ENCODE results near the gene PRC1. TPM values are rescaled to one million over a fixed set of nuclear protein-coding genes. Genes with fewer than 3 reads are reported as not detected.

PRC1 gene
- total and polyA plus RNA-seq, 2 of the 13 experiments (the other 11 are each of a cell fraction or from before 2014, with no cell fraction given), result 137 to 162 TPM

GRCh38 chr15:91022075-91022831 lies 27.9 kb upstream of the PRC1 start, which contains the start of gene VPS33B (continued):
- TF ChIP-seq SSRP1 (CRISPR knock-in tag; IDR thresholded peaks at IDR 0.05) (no peak), MYC (CRISPR knock-in tag; IDR thresholded peaks at IDR 0.05; ENCODE audit: borderline replicate concordance) (no peak; the same call in 1 of the 2 replicates), CBFB (CRISPR knock-in tag; IDR thresholded peaks at IDR 0.05) (peak; percentile 47; the same call in 1 of the 2 replicates), ZNF558 (CRISPR knock-in tag; IDR thresholded peaks at IDR 0.05; ENCODE audit: borderline replicate concordance) (no peak), ZMYM4 (CRISPR knock-in tag; IDR thresholded peaks at IDR 0.05) (peak; percentile 88), ZNF687 (CRISPR knock-in tag; IDR thresholded peaks at IDR 0.05) (peak; percentile 71), ZBTB43 (CRISPR knock-in tag; conservative IDR thresholded peaks at IDR 0.05) (0 out of 2 replicates have a peak, but pooled peaks have one; percentile 44), IRF2 (CRISPR knock-in tag; IDR thresholded peaks at IDR 0.05) (peak; percentile 75; the same call in 1 of the 2 replicates), KLF12 (CRISPR knock-in tag; IDR thresholded peaks at IDR 0.05; ENCODE audit: borderline replicate concordance) (0 out of 2 replicates have a peak, but pooled peaks have one; percentile 45), IKZF5 (CRISPR knock-in tag; IDR thresholded peaks at IDR 0.05) (peak; percentile 45; the same call in 1 of the 2 replicates), MXI1 (IDR thresholded peaks at IDR 0.05; ENCODE audit: borderline replicate concordance, low read depth, low read length) (peak; percentile 60; the same call in 1 of the 3 replicates), HDAC1 (CRISPR knock-in tag; IDR thresholded peaks at IDR 0.05) (peak; percentile 90), ZNF367 (CRISPR knock-in tag; IDR thresholded peaks at IDR 0.05; ENCODE audit: borderline replicate concordance) (0 out of 2 replicates have a peak, but pooled peaks have one; percentile 30), MZF1 (CRISPR knock-in tag; IDR thresholded peaks at IDR 0.05; ENCODE audit: borderline replicate concordance) (no peak), GZF1 (CRISPR knock-in tag; IDR thresholded peaks at IDR 0.05) (no peak), NR1H2 (CRISPR knock-in tag; IDR thresholded peaks at IDR 0.05; ENCODE audit: borderline replicate concordance, low read depth) (no peak), NFAT5 (CRISPR knock-in tag; IDR thresholded peaks at IDR 0.05) (peak; percentile 85; the same call in 1 of the 2 replicates)

All from HepG2 (cell line).